C4-2B (cell line): Measurements from ENCODE around the gene RAB17.

Experiments
- ZFX ChIP-seq: fragments of 450-650 bp; IDR thresholded peaks from 2 replicates; pipeline ENCODE4 v1.6.1; 2017
- TF ChIP-seq, protein P1 (sequence below): fragments of 450-650 bp; conservative IDR thresholded peaks from 2 replicates; pipeline ENCODE4 v1.5.1; 2017; ENCODE audit warnings: mild to moderate bottlenecking

DNA sequence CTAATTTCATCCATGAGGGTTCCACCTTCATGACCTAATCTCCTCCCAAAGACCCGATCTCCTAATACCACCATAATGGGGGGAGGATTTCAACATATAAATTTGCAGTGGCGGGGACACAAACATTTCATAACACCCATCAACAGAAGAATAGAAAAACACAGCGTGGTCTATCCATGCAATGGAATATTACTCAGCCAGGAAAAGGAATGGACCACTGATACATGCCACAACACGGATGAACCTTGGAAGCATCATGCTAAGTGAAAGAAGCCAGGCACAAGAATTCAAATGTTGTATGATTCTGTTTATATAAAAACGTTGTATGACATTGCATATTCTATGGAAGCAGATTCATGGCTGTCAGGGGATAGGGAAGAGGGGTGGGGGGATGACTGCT is 21.5 kb downstream of the RAB17 start:
- TF ChIP-seq, protein P1, sequence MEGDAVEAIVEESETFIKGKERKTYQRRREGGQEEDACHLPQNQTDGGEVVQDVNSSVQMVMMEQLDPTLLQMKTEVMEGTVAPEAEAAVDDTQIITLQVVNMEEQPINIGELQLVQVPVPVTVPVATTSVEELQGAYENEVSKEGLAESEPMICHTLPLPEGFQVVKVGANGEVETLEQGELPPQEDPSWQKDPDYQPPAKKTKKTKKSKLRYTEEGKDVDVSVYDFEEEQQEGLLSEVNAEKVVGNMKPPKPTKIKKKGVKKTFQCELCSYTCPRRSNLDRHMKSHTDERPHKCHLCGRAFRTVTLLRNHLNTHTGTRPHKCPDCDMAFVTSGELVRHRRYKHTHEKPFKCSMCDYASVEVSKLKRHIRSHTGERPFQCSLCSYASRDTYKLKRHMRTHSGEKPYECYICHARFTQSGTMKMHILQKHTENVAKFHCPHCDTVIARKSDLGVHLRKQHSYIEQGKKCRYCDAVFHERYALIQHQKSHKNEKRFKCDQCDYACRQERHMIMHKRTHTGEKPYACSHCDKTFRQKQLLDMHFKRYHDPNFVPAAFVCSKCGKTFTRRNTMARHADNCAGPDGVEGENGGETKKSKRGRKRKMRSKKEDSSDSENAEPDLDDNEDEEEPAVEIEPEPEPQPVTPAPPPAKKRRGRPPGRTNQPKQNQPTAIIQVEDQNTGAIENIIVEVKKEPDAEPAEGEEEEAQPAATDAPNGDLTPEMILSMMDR, result no peak
- TF ChIP-seq ZFX, result no peak
